NCI-H146 treated with DMSO at 0.1 percent for 48 hours (cell line): ENCODE data around the gene FBXW8.

Experiments
- DNase-seq: peaks from one replicate; lab custom pipeline; 2025; ENCODE audit not compliant: unreplicated experiment; lab: John Stamatoyannopoulos, UW

Gene FBXW8

DNA sequence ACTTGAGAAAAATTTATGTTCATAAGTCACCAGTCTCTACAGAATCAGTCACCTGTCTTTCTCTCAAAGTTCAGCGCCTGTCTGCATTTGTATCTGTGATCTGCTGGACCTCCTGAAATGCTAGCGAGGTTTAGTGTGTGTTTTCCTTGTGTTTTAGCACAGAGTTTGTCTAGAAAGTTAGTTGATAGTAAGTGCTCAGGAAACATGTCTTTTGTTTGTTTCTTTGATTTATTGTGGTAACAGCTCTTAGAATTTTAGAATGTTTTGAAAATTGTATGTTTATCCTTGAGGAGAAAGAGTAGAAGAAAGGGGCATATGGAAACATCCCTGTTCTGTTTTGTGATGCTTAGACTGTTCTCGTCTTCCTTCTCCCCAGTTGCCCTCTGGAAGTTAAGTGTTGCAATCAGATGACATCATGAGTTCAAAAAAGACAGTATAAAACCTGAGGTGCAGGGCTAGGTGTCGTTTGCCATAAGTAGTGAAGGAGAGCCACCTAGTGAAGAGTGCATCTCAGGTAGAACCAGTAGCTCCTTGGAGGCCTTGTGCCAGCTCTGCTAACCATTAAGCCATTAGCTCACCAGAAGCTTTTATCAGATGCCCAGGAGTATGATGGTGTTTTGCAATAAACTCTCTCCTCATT lies 44.8 kb downstream of the FBXW8 start:
- no peak for DNase-seq

DNA sequence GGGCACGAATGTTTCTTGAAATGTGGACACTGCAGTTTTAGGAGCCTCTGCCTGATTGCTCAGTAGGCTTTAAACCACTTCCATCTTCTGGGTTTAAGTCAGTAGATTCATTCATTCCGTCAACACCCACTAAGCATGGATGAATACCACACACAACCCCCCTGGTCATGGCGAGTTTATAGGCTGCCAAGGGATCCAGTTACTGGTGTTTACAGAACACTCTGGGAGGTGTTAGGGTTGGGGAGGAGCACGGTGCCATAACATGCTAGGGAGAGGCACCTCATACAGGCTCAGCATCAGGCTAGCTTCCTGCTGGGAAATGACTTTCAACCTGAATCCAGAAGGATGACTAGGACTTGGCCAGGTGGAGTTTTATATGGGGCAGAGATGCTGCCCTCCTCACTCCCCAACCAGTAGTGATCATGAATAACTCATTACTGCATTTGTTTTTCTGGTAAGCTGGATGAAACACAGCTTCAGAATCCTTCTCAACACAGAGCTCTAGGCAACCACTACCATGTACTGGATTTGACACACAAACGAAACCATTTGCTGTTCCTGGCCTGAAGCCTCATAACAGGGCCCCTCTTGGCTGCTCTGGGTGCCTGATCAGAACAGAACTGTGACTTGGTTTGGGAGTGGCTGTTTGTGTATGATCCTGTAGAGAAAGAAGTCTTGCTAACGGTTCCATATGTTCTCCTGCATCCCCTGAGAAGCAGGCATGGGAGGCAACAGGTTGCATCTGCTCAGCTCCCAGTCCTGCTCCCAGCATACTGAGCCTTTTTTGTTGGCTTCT lies 47.9 kb downstream of the FBXW8 start:
- DNase-seq: peak; percentile 9

DNA sequence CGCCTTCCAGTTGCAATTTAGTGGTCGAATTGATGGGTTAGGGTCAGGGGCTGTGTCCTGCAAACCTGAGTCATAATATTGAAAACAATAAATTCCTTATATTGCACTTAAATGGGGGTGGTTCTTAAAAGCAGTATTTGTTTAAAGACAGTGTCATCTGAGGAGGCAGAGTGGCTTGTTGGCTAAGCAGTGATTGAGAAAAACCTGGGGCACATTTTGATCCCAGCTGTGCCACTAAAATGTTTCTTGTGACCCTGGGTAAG lies 48.4 kb downstream of the FBXW8 start:
- no peak for DNase-seq

DNA sequence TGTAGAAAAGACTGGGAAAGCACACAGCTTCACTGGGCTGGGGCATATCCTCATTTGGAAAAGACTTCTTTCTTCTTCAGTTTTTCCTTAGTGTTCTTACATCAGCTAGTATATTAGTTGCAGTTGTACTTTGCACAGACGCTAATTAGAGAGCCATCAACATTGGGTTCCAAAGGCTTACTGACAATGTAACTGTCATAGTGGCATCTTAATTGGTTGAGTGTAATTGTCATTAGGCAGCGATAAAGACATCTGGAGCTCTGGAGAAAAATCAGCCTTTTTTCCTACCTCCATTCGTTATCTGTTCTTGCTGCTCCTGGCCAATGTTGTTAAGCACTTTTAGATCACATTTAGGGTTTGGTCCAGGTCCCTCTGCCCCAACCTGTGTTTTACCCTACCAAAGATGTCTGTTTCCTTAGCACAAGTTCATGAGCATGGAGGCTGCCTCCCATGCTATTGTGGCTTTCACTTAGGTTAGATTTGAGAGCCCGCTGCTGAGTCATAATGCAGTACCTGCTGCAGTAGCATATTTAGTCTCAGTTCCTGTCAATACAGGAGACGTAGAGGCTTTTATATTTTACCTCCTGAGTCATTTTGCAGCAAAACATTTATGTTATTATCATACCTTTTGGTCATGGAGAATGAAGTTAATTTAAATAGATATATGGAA lies 49.2 kb downstream of the FBXW8 start:
- DNase-seq: no peak

DNA sequence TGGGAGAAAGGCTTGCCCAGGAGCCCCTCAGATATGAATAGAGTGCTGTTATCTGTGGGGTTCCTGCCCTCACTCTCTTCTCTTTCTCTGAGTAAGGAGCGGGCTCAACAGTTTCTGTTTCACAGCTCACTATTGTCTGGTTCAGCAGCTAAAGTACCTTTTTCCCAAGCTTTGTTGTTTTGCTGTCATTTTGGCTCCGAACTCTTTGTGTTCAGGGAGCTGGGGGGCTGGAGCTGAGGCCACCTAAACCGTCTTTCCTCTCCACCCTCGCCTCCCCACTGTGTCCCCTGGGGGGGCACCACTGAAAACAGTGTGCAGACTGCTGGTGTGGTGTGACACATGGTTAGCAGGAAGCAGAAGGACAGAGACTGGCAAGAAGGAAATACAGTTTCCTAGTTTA lies 51.4 kb downstream of the FBXW8 start:
- no peak for DNase-seq

DNA sequence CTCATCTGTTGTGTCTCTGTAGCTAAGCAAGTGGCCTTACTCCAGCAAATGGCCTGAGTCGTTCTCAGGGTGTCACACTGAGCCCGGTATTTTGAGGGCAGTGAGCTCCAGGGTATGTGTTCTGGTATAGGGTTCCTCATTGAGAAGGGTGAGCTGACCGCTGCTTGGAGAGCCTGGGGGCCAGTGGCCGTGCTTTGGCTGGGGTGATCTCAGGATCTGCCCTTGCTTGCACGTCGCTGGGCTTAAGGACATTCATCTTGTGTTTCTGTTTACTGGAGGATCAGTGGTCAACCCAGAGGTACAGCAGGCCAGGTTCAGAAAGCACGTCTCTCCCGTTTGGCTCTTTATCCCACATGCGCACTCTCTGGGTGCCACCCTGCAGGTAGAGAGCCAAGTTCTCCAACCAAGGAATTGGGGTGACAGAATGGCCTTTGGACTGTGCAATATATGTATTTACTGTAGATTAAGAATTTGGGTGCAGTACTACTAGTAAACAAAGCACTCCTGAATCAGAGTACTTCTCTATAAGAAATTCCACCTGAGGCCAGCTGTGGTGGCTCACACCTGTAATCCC lies 52.1 kb downstream of the FBXW8 start:
- DNase-seq: no peak

DNA sequence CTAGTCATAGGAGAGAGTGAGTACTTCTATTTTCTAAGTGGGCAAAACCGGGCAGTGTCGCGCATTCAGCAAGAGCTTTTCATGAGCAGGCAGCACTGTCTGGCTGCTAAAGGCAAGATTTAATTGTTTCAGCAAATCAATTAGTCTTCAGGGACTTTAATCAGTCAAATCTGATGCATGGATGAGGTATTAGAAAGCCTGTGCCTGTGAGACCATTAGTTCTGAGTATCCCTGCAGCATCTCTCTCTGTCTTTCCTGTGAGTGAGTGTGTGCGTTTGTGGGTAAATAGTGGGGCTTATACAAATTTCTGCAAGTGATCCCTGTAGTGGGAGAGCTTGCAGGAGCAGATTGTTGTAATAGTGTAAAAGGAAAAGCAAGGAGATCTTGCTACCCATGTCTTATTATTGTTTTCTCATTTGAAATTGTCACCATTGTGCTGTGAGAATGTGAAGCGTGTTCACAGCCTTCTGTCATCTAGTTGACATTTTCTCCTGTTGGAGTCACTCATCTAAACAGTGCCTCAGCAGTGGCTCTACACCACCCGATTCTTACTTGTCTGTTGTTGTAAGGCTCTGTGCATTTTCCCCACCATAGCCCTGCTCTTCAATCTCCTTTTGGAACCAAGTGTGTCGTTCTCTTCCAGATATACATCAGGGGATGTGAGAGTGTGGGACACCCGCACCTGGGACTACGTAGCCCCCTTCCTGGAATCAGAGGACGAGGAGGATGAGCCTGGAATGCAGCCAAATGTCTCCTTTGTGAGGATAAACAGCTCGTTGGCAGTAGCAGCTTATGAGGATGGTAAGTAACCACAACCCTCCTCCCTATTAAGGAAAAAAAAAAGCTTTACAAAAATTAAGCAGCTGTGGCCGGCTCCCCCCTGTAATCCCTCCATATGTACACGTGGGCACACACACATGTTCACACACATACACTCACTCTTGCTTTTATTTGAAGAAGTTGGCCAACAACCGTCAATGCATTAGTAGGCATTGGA lies 53.6 kb downstream of the FBXW8 start:
- DNase-seq: no peak

DNA sequence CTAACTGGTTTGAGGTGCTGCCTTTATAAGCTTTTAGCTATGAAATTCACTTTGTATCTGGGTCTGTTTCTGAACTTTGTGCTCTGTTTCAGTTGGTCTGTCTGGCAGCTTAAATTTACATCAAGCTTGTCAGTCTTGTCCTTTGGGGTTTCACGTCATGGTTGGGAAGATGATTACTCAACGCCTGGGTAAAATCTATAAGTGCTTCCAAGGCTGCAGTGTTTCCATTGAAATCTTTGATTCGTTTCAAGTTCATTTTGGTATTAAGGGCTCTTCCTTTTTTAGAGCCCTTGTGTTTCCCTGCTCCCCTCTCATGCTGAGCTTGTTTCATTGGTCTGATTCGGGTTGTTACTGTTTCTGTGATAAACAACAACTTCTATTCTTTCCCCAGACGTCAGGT lies 58.2 kb downstream of the FBXW8 start:
- DNase-seq: no peak

DNA sequence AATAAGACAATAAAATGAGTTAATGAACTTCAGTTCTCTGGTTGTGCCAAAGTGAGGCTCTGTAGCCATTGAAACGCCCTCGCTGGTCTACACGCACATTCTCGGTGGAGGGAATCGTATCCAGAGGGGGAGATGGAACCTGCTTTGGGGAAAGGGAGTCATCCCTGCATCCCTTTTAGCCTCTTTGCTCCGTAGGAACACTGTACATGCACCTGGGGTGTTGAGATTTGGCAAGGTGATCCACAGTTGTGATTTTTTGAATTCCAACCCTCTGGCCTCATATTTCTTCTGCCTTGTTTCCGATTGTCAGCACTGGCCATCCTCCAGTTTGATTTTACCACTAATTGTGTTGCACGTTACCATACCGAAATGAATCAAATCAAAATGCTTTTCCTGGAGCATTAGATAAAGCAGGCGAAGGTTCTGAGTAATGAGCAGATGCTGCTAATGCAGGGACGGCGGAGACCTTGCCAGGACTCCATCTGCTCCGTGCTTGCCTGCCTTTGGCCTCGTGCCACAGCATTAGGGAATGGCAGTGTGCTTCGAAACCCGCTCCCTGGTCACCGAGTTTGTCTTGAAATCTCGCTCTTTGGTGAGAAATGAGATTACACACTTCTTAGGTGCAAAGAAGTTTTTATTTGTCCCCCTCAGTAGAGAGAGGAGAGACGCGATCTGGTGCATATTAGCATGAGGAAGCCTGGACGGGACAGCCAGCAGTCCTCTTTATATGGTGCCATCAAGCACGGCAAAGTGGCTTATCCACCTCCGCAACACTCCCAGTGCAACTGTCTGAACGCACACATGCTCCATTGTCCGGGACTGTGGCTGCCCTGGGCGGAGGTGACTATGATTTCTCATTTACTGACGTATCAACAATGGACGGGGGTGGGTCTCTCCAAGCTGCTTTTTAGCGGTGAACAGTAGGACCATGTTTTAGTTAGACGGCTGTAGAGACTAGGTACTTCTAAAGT lies 59.1 kb downstream of the FBXW8 start:
- no peak for DNase-seq

DNA sequence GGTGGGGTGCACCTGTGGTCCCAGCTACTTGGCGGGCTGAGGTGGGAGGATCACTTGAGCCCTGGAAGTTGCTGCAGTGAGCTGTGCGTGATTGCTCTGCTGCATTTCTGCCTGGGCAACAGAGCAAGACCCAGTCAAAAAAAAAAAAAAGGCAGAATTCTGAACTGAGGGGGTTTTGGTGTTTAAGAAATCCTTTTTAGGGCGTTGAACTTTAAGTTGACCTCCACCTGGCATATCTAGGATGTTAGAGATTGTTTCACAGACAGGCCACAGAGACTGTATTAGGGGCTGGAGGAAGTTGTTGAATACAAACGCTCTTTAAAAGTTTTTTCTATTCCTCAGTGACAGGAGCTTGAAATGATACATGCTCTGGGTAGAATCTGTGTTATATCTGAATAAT lies 60.5 kb downstream of the FBXW8 start:
- DNase-seq: no peak

DNA sequence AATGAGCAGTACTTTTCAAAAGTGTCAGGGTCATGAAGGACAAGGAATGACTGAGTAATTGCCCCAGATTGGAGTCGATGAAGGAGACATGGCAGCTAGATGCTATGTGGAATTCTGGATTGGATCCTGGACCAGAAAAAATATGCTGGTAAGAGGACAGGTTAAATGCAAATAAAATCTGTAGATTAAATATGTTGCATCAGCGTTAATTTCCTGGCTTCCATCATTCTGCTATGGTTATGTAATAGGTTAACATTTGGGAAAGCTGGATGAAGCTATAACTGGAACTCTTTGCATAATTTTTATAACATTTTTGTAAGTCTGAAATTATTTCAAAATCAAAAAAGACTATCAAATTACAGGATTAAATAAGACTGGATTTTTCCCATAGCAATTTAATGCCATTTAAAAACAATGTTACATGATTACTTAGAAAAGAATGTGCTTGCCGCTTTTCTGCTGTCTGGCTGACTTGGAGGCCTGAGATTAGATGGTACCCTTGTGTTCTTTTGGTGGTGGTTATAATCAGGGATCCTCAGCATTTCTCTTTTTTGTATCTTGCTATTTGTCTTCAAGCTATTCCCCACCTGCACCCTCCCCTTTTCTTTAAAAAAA lies 65.1 kb downstream of the FBXW8 start:
- no peak for DNase-seq

DNA sequence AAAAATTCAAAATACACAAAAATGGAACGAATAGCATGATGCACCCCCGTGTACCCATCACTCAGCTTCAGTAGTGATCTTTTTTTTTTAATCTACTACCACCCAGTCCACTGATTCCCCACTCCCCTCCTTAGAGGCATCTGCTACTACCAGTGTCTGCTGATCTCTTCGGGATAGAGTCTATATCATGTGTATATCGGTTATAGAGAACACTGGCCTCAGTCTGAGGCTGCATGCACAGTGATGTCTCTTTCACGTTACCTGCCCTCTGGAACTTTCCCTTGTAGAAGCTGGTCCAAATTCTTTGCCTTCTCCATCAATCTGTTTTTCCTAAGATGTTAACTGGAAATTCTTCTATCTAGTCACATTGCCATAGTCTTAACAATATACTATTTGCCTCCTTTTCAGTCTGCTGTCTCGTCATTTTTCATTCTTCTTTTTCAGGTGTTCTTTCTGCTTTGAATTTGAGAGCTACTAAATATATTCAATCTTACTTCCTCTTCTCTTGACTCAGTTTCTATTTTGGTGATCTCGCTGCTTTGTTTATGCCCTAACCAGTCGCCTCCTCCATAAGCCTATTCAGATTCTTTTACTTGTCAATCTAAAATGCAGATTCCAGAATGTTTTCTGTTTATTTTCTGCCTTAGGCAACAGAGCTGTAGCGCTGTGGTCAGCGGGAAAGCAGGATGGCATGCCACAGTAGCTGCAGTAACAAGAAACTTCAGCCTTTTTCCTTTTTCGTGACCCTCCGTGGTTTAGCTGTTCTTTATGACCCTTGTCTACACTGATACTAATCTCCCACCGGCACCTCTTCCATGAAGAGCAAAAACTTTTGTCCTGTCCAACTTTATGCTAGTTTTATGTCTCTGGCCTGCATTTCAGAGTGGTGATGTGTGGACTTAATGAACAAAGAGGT lies 67.0 kb downstream of the FBXW8 start:
- DNase-seq: no peak

DNA sequence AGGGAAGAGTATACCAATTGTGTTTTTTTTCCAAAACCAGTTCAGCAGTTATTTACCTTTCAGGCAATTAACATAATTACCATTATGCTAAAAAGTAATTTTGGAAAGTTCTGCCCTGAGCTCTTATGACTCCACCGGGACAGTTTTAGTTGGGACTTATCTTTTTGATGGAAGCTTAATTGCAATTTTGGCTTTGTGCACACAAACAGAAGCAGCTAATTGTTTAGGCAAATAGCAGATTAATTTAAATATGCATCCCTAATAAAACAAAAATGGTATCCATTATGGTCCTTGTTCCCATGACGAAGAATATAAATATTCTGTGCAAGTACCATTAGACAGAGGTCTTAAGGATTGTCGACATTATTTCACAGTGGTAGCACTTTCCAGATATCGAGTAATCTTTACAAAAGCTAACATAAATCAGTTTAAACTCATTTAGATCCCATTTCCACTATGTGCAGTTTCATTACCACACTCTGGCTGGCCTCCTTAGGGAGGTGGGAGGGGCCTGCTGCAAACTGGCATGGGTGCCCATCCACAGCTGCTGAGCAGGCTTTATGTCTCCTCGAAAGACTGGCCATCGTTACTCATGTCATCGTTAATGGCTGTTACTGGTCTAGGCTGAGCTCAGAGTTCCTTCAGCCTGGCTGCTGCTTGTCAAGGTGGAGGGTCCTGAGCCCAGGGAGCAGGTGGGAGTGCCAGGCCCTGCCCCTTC lies 68.2 kb downstream of the FBXW8 start:
- DNase-seq: no peak

DNA sequence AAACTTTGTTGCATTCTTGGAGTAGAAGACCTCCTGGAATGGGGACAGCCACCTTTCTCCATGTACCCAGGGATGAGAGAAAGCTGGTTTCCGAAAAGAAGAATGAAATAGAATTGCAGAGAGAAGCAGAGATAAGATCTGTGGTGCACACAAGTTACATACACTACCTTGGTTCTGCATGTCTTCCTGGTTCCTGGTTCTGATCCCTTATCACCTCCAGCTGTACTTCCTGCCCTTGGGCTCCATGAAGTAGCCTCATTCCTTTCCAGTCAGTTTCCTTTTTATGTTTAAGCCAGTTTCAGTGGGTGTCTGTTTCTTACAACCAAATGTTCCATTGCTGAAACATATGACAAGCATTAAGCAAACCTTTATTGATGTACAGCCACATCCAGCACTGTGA lies 69.3 kb downstream of the FBXW8 start:
- DNase-seq: no peak

DNA sequence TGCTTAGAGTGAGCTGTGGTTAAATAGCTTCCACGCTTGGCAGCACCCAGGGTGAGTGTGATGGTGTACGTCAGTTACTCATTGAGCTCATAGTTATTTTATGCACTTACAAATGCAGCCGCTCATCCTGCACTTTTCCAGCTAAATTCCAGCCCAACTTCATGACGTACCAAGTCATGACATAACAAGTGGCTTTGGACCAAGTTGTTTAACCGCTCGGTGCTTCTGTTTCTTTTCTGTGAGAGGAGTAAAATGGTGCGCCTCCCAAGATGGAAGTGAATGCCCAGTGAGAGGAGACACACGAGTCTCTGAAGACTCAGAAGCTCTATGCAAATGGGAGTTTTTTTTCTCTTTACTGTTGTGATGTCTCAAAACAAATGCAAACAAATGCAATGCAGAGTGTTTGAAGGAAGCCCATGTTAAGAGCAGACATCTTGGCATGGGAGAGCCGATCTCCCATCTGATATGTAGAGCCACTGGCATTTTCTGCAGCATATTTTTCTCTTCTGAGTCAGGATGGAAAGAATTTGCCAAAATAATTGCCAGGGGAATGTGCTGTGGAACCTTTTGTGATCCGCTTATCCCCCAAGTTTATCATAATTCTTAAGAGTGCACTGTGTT lies 72.2 kb downstream of the FBXW8 start:
- no peak for DNase-seq

DNA sequence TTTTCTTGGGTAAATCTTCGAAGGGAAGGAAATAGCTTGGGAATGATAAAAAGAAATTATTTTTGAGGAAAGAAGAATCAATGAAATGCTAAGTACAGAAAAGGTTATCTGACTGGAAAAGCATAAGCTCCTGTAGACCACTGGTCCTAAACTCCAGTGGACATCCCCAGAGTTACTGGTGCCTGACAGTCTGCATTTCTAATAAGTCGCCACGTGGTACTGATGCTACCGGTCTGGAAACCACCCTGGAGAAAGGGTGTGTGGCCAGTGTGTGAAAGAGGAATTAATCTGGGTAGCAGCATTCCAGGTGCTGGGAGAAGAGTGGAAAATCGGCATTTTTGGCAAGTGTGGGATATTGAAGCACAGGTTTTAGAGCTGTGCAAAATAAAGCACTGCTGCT lies 73.3 kb downstream of the FBXW8 start:
- DNase-seq: no peak

DNA sequence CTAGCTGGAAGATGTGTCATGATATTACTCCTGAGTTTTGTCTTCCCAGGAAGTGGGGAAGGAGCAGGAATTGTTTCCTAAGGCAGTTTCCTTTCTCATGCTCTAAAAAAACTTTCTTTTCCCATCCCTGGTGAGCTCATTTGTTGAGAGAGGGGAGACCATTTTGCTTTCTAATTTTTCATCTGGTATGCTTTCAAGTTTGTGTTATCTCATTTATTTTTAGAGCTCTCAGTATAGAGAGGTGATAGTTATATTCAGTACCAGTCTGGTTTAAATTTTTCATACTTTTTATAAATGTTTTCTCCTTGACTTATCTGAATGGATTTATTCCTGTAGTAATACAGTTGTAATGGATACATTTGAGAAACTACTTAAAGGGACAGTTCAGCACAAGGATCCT lies 79.6 kb downstream of the FBXW8 start:
- DNase-seq: no peak
